ENCODE data around the gene DNM1.
"Not testable (repeated sequence)": the region's sequence is repeated elsewhere in the genome, so short reads cannot be mapped to it uniquely, and the experiment has no call there.

DNM1 gene

DNA sequence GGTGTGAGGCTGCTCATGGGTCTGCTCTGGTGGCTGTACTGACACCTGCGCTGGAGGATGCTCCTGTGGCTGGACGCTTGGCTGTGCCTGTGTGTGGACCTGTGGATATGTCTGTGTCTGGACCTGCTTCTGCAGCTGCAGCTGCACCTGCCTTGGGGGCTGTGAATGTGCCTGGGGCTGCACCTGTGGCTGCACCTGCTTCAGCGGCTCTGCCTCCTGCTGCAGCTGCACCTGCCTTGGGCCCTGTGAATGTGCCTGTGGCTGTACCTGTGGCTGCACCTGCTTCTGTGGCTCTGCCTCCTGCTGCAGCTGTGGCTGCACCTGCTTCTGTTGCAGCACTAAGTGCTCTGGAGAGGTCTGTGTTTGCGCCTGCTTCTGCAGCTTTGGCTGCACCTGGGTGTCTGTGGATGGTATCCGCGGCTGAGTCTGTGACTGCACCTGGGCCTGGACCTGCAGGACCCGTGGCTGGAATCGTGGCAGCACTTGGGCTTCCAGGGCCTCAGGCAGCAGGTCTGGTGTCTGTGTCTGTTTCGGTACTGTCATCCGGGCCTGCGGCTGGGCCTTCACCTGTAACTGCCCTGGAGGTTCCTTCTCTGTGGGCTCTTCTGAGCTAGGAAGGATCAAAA, 24.3 kb upstream of the DNM1 start:
- DNase-seq = no peak

DNA sequence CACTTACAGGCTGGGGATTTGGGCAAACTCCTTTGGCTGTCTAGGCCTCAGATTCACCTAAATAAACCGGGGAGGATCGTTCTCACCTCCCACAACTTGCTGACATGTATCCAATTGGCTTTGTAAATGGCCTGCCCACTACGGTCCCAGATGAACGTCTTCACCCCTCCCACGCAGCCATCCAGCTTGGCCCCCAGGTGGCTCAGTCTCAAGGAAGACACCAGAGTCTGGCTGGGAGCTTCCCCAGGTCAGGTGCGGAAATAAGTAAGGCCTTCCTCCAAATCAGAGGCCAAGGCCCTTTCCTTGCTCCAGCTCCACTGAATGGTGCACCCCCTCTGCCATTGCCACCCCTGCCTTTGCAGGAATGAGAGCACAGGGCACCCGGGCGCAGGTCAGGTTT, 23.2 kb upstream of the DNM1 start:
- DNase-seq = no peak

DNA sequence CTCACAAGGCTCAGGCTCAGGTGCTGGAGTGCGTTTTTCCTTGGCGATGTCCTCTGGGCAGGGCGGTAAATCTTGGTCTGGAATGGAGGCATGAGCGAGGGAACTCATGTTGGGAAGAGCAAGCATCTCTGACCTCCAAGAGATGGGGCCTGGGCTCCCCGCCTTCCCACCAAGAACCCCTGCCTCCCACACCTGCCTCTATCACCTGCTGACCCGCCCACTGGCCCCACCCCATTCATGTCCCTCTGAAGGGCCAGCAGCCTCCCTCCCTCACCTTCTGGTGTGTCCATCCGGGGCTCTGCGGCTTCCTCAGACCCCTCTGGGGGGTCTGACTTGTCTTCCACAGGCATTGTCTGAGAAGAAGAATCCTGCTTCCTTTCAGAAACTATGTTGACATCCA, 22.7 kb upstream of the DNM1 start:
- no peak for DNase-seq

DNA sequence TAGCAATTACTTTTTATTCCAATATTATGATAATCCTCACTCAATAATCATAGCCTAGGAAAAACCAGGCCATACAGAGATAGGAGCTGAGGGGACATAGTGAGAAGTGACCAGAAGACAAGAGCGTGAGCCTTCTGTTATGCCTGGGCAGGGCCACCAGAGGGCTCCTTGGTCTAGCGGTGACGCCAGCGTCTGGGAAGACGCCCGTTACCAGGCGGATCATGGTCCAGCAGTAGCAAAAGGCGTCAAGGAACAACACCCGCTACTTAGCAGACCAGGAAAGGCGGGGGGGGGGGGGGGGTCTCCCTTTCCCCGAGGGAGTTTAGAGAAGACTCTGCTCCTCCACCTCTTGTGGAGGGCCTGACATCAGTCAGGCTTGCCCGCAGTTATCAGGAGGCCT, 21.7 kb upstream of the DNM1 start:
- DNase-seq = not testable (repeated sequence)

DNA sequence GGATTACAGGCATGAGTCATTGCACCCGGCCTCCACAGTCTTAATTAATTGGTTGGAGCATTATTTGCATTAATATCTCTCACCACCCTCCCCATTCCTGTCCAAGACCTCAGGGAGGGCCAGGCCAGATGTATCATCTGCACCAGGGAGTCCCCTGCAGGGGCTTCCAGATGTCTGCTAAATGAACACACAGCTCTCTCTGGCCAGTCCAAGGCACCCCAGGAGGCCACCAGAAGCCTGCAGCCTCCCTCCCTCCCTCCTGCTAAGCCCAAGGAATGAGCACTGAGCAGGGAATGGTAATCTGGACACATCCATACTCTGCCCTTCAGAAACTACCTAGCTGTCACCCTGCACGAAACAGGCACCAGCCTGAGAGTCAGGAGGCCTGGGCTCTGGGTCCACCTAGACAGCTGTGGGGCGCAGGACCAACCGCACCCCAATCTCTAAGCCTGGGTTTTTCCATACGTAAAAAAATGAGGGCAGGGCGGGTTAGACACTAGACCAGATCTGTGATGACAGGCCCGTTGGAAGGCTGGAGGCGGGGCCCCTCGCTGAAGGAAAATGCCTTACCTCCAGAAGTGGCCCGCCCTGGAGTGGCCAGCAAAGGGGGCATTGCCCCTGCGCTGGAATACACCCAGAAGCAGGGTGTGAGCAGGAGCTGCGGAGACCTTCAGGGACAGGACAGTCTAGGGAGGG, 20.1 kb upstream of the DNM1 start:
- no peak for DNase-seq

DNA sequence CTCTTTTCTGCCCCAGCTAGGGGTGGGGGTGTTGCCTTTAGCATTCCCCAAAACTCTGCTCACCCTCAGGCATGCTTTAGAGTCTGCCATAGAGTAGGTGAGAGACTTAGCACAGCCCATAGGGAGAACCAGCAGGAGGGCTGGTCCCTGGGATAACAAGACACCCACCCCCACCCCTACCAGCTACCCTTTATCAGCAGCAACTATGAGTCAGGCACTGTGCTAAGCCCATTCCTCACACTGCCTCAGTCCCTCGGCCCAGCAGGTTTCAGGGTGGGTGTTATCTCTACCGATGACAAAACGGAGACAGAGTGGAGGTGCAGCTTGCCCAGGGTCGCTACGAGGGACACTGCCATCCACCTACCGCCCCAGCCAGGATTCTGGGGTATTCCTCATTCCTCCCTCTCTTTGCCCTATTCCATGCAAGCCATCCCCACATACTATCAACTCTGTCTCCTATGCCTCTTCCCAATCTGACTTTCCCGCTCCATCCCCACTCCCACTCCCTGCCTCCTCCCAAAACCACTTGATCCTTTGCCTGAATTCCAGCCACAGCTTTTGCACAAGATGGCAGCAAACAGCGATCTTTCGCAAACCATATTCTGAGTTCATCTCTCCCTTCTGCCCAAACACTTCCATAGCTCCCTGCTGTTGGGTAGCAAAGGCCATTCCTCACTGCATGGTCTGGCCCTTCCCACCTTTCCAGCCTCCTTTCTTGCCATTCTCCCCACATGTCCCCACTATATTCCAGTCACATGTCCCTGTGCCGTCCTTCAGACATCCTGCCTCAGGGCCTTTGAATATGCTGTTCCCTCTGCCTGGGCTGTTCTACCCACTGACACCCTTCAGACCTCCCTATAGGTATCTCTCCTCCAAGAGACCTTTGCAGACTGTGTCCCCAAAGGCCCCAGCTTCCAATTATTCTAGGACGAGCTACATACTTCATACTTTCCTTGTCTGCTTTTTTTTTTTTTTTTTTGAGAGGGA, 16.9 kb upstream of the DNM1 start:
- no peak for DNase-seq

DNA sequence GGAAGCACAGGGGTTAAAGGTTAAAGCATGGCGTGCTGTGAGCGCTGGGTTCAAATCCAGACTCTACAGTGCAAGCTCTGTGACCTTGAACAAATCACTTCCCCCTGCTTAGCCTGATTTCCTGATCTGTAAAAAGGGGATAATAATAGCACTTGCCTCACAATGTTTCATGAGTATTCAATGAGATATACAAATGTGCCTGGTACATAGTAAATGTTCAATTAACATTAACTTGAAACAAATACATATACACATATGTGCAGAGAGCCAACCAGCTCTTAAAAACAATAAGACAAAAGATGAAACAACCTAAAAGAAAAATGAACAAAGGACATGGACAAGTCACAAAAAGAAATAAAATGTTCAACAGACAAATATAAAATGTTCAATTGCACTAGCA, 15.8 kb upstream of the DNM1 start:
- no peak for DNase-seq

DNA sequence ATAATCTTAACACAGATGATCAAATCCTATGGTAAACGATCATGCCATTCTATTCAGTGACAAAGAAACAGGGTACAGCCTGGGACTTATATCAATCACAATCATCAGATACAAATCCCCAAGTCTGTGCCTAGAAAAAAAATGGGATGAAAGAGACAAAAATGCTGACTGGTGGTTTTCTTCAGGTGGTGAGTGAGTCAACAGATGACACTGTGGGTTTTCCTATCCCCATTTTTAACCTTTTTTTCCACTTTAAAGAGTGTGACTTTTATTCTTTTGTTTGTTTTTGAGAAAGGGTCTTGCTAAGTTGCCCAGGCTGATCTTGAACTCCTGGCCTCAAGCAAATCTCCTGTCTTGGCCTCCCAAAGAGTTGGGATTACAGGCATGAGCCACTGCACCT, 15.0 kb upstream of the DNM1 start:
- DNase-seq = no peak

DNA sequence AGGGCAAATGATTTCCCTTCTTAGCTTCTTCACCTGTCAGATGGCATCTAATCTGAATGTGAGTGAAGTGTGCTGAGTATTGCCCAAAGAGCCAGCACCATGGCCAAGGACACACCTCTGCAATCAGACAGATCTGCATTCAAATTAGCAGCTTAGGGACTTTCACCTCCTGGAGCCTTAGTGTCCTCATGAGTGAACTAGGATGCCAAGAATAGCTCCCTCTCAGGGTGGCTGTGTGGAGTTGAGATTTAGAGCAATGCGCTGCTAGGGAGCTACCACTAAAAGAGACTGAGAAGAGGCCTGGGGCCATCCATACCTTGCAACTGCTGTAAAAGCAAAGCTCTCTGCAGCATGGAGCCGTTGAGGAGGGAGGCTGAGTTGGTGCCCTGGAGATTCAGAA, 13.2 kb upstream of the DNM1 start:
- no peak for DNase-seq

DNA sequence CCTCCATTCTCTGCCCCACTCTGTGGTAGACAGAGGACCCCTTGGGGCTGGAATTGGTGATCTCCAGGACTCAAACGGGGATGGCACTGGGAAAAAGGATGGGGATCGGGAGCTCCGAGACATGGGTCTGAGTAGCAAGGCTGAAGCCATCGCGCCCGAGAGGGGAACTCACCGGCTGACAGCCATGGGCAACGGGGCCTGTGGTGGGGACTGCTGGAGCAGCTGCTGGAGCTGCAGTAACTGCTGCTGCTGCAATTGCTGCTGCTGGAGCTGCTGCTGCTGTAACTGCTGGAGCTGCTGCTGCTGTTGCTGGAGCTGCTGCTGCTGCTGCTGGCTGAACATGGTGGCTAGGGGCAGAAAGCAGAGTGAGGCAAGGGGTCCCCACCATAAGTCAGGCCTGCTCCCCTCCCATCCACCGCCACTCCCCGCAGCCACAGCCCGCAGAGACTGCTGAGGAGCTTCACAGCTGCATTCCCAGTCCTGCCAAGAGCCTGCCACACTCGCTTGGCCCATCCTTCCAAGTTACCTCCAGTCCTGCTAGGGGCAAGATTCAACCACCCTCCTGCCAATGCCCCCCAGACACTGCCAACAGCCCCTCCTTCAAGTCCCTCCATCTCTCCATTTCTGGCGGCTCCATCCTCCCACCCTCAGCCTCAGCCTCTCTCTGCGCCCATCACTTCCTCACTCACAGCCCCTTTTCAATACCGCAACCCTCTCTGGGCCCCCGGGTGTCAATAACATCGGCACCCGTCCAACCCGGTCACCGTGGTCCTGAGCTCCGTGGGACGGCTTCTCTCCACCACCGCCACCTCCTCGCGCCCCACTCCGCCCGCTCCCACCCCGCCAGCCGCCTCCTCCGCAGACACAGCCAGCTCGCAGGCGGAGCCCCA, 12.4 kb upstream of the DNM1 start:
- DNase-seq = no peak

DNA sequence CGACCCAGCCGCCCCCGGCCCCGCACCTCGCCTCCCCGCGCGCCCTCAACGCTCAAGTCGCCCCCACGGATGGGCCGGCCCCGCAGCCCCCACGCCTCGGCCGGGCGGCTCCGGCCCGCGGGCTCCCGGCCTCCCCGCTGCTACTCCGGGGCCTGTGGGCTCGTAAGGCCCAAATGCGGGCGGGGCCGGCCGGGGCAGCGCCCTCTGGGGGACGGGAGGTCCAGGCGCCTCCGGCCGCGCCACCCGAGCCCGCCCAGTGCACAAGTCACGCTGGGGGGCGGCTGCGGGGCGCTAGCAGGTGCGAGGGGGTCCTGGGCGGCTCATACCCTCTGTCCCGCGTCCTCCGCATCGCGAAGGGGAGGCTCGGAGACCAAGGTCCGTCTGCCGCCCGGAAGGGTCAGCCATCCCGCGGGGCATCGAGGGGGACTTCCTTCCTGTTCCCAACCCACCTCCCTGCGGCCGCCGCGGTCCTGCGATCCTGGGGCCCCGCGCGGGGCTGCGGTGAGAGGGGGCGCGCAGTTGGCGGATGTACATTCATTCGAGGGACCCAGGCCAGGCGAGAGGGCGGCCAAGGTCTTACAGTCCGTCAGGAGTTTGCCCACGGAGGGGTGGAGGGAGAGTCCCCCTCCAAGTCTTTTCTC, 11.7 kb upstream of the DNM1 start, which contains the start of gene CIZ1:
TSS of gene CIZ1 (minus strand) at position 167 of the 641 bp plus-strand sequence. CDS start 715 bp downstream, outside the sequence.
- peak; percentile 70 for DNase-seq

DNA sequence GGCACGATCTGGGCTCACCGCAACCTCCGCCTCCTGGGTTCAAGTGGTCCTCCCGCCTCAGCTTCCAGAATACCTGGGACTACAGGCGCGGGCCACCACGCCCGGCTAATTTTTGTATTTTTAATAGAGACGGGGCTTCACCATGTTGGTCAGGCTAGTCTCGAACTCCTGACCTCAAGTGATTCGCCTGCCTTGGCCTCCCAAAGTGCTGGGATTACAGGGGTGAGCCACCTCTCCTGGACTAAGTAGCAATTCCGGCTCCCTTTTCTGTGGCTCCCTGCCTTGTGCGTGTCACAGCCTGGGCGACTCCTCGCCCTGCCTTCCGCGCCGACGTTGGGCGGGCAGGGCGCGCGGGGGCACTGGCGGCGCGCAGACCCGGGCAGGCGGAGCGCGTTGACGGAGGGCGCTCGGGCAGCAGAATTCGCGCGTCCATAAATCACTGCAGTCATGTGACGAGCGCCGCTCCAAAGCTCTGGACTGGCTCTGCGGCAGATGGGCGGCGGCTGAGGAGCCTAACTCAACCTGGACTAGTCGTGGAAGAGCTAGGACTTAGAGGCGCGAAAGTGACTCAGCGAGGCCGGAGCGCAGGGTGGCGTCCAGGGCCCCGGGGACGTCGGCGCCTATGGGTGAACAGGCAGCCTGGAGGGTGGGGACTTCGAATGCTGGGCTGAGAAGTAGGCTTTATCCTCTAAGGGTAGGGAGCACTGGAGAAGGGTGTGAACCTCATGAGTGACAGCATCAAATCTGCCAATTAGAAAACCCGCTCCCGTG, 10.4 kb upstream of the DNM1 start:
- peak; percentile 89 for DNase-seq

DNA sequence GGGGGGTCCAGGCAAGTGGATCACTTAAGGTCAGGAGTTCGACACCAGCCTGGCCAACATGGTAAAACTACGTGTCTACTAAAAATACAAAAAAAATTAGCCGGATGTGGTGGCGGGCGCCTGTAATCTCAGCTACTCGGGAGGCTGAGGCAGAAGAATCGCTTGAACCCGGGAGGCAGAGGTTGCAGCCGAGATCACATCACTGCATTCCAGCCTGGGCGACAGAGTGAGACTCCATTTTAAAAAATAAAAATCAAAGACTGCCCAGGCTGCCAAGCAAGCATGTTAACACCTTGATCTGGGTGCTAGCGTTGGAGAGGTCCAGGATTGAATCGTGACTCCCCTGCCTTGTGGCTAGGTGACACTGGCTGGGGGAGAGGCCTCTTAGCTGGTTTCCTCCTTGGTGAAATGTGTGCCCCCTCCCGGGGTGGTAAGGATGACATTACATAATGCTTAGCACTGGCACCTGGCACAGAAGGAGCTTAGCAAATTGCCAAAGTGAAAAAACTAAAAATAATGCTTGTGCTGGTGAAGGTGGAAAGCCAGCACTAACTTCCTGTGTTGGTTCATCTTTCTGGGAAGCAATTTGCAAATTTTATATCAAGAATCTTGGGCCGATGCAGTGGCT, 9.6 kb upstream of the DNM1 start:
- DNase-seq = no peak

DNA sequence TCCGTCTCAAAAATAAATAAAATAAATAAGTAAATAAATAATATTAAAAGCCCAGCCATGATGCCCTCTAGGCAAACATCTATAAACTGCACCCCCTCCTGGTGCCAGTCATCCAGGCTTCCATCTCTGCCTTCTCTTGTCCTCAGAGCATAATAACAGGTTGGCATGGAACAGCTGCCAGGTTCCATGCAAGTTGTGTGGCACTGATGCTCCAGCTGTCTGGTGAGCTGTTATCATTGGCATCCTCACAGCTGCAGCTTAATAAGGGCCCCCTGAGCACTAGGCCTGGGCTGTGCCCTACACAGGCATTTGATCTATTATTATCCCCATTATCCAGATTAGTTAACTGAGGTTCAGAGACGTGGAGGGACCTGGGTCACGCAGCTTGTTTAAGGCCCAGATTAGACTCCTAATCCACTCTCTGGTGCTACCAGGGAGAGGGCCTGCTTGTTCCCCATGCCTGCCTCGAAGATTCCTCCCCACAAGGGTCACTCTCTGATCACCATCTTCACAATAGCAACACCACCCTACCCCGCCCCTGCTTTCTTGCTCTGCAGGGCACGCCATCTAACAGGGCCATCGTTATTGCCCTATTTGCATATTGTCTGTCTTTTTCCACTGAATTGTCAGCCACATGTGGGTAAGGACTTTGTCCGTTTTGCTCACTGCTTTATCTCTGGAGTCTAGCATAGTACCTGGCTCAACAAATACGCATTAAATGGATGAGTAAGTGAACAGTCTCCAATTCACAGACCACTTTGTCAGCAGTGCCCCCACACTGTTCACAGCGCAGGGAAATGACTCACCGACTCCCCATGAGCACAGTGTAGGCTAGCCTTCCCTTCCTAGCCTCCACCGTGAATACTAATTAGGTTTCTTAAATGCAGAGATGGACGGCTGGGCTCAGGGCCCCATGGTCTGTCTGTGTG, 1.5 kb upstream of the DNM1 start:
- no peak for DNase-seq

DNA sequence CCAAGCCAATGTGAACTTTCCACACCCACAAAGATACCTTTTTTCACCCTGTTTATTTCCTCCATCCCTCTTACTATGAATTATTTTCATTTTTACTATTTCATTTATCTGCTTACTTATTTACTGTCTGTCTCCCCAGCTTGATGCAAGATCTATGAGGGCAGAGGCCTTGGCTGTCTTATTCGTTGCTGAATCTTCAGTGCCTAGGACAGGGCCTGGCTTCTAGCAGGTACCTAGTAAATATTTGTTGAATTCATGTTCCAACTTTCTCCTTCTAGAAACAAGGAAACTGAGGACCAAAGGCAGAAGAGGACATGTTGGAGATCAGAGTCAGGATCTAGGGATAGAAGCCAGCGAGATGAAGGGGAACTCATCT, 543 bp upstream of the DNM1 start:
- no peak for DNase-seq

DNA sequence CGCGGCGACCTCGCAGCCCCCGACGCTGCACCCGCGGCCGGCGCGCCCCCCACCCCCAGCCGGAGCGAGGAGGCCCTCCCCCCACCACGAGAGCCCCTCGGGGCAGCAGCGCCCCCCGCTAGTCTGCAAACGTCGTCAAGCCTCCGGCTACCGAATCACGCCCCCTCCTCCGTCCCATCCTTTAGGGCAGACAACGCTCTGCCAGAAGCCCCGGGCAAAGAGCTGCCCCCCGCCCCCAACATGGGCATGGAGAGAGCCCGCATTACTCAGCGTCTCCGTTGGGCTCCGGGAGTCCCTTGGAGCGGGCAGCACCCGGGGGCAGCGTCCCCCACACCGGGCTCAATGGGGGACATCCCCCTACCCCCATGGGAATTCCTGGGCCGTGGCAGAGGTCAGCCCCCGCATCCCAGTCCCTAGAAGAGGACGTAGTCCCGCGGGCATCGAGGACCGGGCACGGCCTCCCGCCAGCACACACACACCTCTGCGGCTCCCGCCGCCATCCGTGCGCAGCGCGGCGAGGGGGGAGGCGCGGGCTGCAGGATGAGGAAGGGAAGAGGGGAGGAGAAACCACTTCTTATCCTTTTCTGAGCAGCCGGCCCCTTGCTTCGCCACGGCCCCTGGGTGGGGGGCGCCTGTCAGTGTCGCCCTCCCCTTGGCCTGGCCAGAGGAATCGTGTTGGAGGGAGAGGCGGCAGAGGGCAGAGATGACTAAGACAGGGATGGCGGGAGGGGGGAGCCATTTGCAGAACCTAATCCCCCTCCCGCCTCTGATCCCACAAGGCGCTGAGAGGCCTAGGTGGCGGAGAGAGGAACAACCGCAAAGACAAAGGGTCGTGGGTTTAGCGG, 750 bp downstream of the DNM1 start:
- DNase-seq = peak; percentile 43

DNA sequence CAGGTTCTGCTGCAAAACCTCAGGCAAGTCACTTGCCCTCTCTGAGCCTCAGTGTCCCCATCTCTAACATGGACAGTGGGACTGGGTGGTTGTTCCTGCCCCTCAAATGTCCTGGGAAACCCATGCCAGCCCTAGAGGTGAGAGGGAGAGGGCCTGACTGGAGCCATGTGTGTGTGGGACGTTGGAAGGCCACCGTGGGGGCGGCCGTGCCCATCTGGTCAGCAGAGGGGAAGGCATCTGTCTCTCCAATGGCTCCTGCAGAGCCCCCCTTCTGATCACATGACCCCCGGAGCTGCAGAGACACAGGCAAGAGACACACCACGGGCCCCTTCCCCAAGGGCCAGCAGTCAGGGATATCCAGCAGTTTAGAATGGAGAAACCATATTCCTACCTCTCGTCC, 1.7 kb downstream of the DNM1 start:
- DNase-seq = no peak

DNA sequence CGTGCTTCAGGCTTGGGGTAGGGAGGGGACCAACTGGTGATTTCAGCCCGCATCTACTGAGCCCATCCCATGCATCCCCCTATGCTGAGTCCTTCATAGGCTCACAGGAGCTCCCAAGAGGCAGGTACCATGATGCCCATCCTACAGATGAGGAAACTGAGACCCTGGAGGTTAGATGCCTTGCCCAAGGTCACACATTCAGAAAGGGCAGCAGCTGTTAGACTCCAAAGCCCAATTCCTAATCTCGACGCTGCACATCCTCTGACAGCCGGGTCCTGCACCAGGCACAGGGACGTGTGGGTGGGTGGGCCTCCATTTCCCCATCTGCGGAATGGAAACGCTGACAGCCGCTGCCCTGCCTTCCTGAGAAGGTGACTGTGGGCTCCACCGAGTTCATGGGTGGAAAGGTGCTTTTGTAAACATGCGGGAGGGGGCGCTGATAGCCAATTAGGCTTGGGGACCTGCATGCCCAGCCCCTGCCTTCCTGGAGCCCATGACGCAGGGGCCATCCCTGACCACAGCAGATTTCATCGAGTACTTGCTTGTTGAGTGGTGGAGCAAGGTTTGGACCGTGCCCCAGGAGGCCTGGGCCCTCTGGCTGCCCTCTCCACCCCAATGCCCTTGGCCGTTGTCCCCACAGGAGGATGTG, 2.2 kb downstream of the DNM1 start:
- no peak for DNase-seq
